MCF 10A (cell line): ENCODE results near the gene KRTAP10-6. TPM values are rescaled to one million over a fixed set of nuclear protein-coding genes. Genes with fewer than 3 reads are reported as not detected.
"Not testable (repeated sequence)": the region's sequence is repeated elsewhere in the genome, so short reads cannot be mapped to it uniquely, and the experiment has no call there.

ENCODE experiments used
- BruUV-seq: library from RNA; stranded (reverse); fragments of 400-500 nt; replicated peaks from 2 replicates; lab custom pipeline; 2021; lab: Mats Ljungman, UMichigan
- CTCF ChIA-PET: fragments of 300-600 bp; sonication (Branson Sonifier 250); formaldehyde crosslinking; extraction: SDS; loops from one replicate; lab custom pipeline; 2021; ENCODE audit warnings: antibody characterized with exemption, inconsistent platforms; lab: Yijun Ruan, JAX
- POLR2A ChIA-PET: fragments of 300-600, 350-650 bp; sonication (Branson Sonifier 250); formaldehyde crosslinking; extraction: SDS; loops from one replicate; lab custom pipeline; 2020; ENCODE audit warnings: antibody characterized with exemption, inconsistent platforms; lab: Yijun Ruan, JAX
- DNase-seq: peaks from one replicate; pipeline ENCODE4 v3.0.0-alpha.2; 2018; ENCODE audit not compliant: unreplicated experiment
- H3K27ac Mint-ChIP-seq: one replicate; pipeline ENCODE4 v1.8.0; 2022; ENCODE audit warnings: mild to moderate bottlenecking, low read depth, mixed read lengths; ENCODE audit not compliant: unreplicated experiment
- H3K27me3 Mint-ChIP-seq: one replicate; pipeline ENCODE4 v1.8.0; 2022; ENCODE audit warnings: mixed read lengths; ENCODE audit not compliant: insufficient read depth, unreplicated experiment
- H3K36me3 Mint-ChIP-seq: one replicate; pipeline ENCODE4 v1.8.0; 2022; ENCODE audit warnings: mild to moderate bottlenecking, moderate library complexity, mixed read lengths; ENCODE audit not compliant: insufficient read depth, unreplicated experiment
- H3K4me1 Mint-ChIP-seq: one replicate; pipeline ENCODE4 v1.8.0; 2022; ENCODE audit warnings: mixed read lengths; ENCODE audit not compliant: insufficient read depth, unreplicated experiment
- H3K4me3 Mint-ChIP-seq: one replicate; pipeline ENCODE4 v1.8.0; 2022; ENCODE audit warnings: mild to moderate bottlenecking, moderate library complexity, mixed read lengths; ENCODE audit not compliant: unreplicated experiment
- H3K9me3 Mint-ChIP-seq: one replicate; pipeline ENCODE4 v1.8.0; 2022; ENCODE audit warnings: mixed read lengths; ENCODE audit not compliant: unreplicated experiment
- CTCF ChIP-seq: fragments of 200-600 bp; IDR thresholded peaks from one replicate; pipeline ENCODE4 v1.8.0; 2022; ENCODE audit warnings: antibody characterized with exemption, mild to moderate bottlenecking; ENCODE audit not compliant: unreplicated experiment
- intact Hi-C: fragments of 100-400 bp; cut with micrococcal nuclease; formaldehyde crosslinking; loops from 2 replicates; pipeline ENCODE4 v1.14.1; 2022
- total RNA-seq: library from RNA; stranded (reverse); gene quantifications from 2 replicates; pipeline ENCODE4 v1.2.3, GENCODE V29; 2022

The KRTAP10-6 gene
- total RNA-seq, 1 experiment from 2014 or later, result not detected

DNA sequence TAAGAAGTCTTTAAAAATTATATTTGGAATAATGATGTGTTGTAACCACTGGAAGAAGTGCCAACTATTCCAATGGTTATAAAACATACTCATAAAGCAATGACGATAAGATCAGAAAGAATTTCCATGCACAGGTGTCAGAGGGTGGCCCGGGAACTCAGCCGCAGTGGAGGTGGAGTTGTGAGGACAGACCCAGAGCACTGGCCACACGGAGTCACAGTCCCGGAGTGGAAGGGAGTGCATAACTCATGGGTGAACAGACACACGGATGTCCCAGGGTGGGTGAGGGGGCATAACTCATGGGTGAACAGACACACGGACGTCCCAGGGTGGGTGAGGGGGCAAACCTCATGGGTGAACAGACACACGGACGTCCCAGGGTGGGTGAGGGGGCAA, 16.3 kb downstream of the KRTAP10-6 start:
- no TSS peak for BruUV-seq
- H3K9me3 Mint-ChIP-seq, result peaks cover 17% of the 10 kb centered on the region
- intact Hi-C loops, result no loop called here
- no peak overlapping the region for H3K27ac Mint-ChIP-seq
- H3K27me3 Mint-ChIP-seq, result peaks cover 44% of the 10 kb centered on the region
- ChIA-PET CTCF (no interaction called here), POLR2A (no interaction called here)
- no peak for TF ChIP-seq CTCF
- no peak for DNase-seq
- peaks cover 7% of the 10 kb centered on the region for H3K4me1 Mint-ChIP-seq
- no peaks in the 10 kb centered on the region for H3K36me3 Mint-ChIP-seq
- H3K4me3 Mint-ChIP-seq, result no peak overlapping the region

DNA sequence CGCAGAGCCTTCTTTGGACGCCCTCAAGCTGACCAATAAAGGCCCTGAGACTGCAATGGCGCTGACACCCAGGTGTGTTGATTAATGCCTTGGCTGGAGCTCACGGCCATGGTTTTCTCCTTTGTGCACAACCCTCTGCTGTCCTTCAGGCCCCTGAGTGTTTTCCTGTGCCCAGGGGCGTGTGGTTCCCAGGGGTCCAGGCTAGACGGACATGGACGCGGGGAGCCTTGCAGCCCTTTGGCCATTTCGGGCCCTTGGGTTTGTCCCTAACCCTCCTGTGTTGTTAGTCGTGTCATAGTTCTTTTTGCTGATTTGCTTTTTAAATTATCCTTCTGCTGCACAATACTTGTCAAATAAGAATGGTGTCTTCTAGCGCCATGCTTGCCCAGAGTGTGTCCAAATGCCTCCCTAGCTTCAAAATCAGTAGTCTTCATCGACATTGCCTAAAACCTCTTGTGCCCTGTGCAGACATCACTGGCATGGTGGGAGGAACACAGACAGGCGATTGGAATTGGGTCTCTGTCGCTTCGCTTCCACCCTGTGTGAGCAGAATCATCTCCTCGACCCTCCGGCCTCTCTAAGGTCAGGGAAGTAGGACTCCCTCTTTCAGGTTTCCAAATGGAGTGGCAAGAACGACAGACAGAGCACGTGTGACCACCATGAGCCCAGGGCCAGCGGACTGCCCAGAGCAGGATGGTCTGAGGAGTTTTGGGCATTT, 16.8 kb downstream of the KRTAP10-6 start:
- CTCF ChIA-PET, result interaction anchor here (0.6 to 1.1 kb wide), 2 partner anchors 65 to 851 kb away, joined by 4 read pairs; no protein-coding TSS in a partner anchor
- no peaks in the 10 kb centered on the region for H3K36me3 Mint-ChIP-seq

GRCh38 chr21:44574457-44575306, 17.6 kb downstream of the KRTAP10-6 start:
- peak overlapping the region; percentile 79 for H3K27ac Mint-ChIP-seq
- TF ChIP-seq CTCF, result peak; percentile 17
- DNase-seq, result peak; percentile 16
- BruUV-seq, result no TSS peak
- no peak overlapping the region for H3K4me3 Mint-ChIP-seq
- intact Hi-C loops, result no loop called here
- CTCF ChIA-PET, result interaction anchor here (0.6 to 1.1 kb wide), 4 partner anchors 57 to 852 kb away, joined by 3 to 4 read pairs (median 4); no protein-coding TSS in a partner anchor
- peaks cover 25% of the 10 kb centered on the region for H3K9me3 Mint-ChIP-seq
- no peaks in the 10 kb centered on the region for H3K36me3 Mint-ChIP-seq
- H3K4me1 Mint-ChIP-seq, result peaks cover 7% of the 10 kb centered on the region
- POLR2A ChIA-PET, result no interaction called here
- H3K27me3 Mint-ChIP-seq, result peaks cover 48% of the 10 kb centered on the region

More for the DNA sequence above, 16.8 kb downstream of the KRTAP10-6 start:
- Mint-ChIP-seq H3K4me1 (peaks cover 7% of the 10 kb centered on the region), H3K4me3 (no peak overlapping the region), H3K27me3 (peaks cover 49% of the 10 kb centered on the region), H3K9me3 (peaks cover 20% of the 10 kb centered on the region), H3K27ac (peak overlapping the region; percentile 79)
- intact Hi-C loops, result no loop called here
- DNase-seq, result no peak
- no TSS peak for BruUV-seq
- no peak for TF ChIP-seq CTCF
- POLR2A ChIA-PET, result no interaction called here

- H3K27ac Mint-ChIP-seq, result peak within 1 kb of the TSS; percentile 79
- peaks cover 45% of the 10 kb centered on the region for H3K27me3 Mint-ChIP-seq
- POLR2A ChIA-PET, H3K4me3 Mint-ChIP-seq, H3K36me3 Mint-ChIP-seq, H3K4me1 Mint-ChIP-seq, intact Hi-C loops, BruUV-seq, DNase-seq: not testable (repeated sequence)
- H3K9me3 Mint-ChIP-seq, result peaks cover 25% of the 10 kb centered on the region
- CTCF ChIA-PET, result interaction anchor here (0.6 to 0.7 kb wide), 2 partner anchors 56 to 136 kb away, joined by 3 read pairs; no protein-coding TSS in a partner anchor
These were observed 18.5 kb downstream of the KRTAP10-6 start, which contains the start of gene KRTAP10-4 for GRCh38 chr21:44573630-44574456. Gene KRTAP10-4 (plus strand): TSS chr21:44573729. CDS start chr21:44573759, 30 bp downstream.
